ENCODE results near the gene UNC80.

DNA sequence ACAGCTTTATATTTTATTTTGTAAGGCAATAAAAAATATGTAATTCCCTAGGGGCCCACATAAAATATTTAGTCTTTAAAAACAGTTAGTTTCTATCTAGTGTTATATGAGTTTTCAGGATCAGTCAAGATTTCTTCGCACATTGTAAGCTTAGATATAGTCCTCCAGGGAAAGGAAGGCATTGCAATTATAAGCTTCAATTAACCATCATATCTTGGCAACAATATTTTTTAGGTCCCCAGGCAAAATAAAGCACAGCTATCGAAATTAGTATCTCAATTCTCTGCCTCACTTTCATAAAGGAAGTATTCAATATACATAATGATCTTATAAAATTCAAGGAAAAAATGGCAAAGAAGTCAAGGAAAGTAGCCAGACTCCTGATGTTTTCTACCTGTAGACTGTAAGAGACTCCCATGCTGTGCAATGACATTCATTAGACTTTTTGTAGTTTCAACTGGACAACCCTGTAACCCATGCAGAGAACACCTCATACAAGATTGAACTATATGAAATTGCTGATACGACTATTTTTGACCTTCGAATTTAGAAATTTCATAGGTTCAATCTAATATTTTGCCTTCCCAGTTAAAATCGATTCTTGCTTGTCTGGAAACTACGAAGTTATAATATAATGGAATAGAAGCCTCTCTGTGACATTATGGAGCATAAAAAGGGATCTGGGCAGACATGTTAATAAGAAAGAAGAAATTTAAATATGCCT lies 96.8 kb downstream of the UNC80 start:
- TF ChIP-seq L3MBTL2 (conservative IDR thresholded peaks at IDR 0.05) (no peak), FOXM1 (IDR thresholded peaks at IDR 0.05; ENCODE audit: borderline replicate concordance) (no peak), NFRKB (IDR thresholded peaks at IDR 0.05) (no peak), ELF4 (IDR thresholded peaks at IDR 0.05) (no peak), TARDBP (IDR thresholded peaks at IDR 0.05) (no peak), SP1 (IDR thresholded peaks at IDR 0.05) (no peak), FOXA1 (IDR thresholded peaks at IDR 0.05) (no peak), HDGF (IDR thresholded peaks at IDR 0.05; ENCODE audit: borderline replicate concordance) (no peak), FOXK2 (IDR thresholded peaks at IDR 0.05) (no peak), ARNT (IDR thresholded peaks at IDR 0.05) (no peak)

Measured in HEK293T (cell line).